ENCODE data around the gene HSD11B2.
A peak's percentile ranks its signal among the peaks of the same experiment; 100 is the strongest.

Gene HSD11B2

DNA sequence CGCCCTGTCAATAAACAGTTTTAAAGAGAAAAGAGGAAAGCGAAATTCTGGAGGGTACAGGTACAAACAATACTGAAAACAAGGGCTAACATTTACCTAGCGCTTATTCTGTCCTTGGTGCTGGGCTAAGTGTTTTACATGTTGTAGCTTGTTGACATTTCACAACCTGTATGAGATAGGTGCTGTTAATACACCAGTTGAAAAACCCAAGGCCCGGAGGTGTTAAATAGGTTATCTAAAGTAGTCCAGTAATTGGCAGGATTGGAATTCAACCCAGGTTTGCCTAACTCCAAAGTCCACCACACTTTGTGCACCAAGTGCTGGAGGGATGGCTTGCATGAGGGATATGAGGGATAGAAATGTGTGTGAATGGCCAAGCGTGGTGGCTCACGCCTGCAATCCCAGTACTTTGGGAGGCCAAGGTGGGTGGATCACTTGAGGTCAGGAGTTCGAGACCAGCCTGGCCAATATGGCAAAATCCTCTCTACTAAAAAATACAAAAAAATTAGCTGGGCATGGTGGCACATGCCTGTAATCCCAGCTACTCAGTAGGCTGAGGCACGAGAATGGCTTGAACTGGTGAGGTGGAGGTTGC lies 47.1 kb downstream of the HSD11B2 start:
- DNase-seq (ENCODE audit: low read depth in 2 of 2), result no peak

DNA sequence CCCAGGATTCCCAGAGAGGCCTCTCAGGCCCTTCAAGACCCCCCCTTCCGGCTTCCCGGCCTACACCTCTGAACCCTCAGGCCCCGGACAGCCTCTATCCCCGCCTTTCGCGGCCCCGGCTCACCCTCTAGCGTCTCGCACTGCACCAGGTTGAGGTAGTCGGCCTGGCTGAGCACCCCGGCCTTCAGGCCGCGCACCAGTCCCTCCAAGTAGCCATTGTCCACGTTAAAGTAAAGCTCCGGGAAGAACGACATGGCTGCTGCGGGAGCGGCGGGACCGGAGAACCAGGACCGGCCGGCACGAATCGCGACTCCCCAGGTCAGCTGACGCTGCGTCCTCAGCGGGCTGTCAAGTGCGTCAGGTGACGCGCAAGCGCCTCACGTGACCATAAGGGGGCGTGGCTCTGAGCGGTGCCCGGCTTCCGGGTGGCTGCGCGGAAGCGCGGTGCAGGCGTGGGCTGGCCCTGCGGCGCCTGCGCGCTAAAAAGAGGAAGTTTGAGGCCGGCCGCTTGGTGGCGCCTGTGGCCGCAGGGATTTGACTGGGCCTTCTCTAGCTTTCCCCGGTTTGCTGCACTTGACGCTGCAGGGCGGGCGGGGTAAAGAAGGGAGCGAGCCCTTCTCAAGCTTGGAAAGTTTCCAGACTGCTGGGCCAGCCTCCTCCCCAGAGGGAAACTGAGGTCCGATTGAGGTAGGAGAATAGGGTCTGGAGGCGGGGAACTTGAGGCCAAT lies 50.1 kb downstream of the HSD11B2 start, which contains the start of gene ATP6V0D1:
Gene ATP6V0D1 (minus strand): TSS at position 325 of the 728 bp plus-strand sequence. CDS start 71 bp downstream, at position 254.
- peak; percentile 97 to 99 for DNase-seq (ENCODE audit: low read depth in 2 of 2)

DNA sequence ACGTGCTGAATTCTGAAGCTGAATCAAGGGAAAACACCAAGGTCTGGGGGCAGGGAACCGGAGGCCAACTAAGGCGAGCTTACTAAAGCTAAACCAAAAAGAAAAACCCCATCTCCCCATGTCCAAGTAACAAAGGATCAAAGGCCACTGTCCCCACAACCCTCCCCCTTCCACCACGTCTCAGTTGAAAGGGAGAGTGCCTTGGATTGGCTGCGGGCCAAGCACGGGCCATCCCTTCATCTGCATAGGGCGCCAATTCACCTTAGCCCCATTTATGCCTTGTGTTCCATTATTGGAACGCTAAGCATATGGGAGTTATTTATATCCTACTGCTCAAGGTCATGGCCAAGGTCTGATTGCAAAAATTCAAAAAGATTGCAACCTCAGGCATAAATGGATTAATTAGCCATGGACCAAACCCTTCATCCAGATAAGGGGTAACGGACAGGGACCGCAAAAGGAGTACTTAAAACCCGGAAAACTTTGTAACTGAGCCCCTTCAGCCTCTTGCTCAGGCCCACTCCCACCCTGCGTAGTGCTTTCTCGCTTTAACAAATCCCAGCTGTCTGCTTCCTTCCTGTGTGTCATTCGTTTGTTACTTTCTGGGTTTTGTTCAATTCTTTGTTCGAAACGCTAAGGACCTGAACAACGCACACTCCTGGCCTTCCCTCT lies 50.8 kb downstream of the HSD11B2 start:
- DNase-seq (ENCODE audit: low read depth in 2 of 2), result no peak

DNA sequence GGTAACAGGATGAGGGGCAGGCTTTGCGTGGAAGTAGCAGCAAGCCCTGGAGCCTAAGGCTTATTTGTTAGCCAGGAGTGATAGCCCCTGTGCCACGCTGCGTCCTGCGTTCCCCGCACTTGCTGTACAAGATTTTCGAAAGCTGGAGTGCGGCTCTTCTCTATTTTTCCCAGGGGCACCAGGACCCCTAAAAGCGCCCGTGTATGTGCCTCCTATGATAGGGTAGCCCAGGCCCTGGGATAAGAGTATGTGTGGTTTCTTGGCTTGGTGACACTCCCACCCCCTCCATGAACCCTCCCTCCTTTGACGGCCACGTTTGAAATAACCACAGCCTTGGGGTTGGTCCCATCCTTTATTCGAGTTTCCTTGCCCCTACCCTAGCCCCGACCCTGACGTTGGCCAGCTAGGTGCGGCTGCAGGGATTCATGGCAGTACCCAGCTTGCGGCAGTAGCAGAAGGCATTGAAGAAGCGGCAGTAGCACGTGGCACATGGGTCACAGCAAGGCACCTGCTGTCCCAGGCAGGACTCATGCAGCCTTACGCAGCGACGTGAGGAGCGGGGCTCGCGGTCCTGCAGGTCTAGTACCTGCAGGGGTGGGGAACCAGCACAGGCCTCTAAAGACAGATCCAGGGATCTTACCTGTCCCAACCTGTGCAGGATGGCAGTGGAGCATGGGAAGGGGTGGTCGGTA lies 51.5 kb downstream of the HSD11B2 start:
- DNase-seq (ENCODE audit: low read depth in 2 of 2), result no peak

DNA sequence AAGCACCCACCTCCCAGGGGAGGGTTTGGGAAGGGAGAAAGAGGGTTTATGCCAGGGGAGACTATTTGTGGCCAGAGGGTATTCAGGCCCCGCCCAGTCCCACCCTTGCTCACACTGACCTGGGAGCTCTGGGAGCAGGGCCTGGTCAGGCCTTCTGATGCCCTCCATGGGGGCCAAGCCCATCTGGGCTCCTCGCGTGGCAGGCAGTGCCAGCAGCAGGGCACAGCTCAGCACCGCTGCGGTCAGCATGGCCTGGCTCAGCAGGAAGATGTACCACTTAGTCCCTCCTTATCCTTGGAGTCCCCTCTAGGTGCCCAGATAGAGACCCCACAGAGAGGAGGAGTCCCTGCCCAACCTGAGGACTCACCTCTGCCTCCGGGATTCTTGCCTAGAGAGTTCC lies 52.2 kb downstream of the HSD11B2 start, which contains the start of gene AGRP:
Gene AGRP (minus strand): TSS at position 398 of the 400 bp plus-strand sequence. CDS start 149 bp downstream, at position 249.
- DNase-seq (ENCODE audit: low read depth in 2 of 2), result no peak

DNA sequence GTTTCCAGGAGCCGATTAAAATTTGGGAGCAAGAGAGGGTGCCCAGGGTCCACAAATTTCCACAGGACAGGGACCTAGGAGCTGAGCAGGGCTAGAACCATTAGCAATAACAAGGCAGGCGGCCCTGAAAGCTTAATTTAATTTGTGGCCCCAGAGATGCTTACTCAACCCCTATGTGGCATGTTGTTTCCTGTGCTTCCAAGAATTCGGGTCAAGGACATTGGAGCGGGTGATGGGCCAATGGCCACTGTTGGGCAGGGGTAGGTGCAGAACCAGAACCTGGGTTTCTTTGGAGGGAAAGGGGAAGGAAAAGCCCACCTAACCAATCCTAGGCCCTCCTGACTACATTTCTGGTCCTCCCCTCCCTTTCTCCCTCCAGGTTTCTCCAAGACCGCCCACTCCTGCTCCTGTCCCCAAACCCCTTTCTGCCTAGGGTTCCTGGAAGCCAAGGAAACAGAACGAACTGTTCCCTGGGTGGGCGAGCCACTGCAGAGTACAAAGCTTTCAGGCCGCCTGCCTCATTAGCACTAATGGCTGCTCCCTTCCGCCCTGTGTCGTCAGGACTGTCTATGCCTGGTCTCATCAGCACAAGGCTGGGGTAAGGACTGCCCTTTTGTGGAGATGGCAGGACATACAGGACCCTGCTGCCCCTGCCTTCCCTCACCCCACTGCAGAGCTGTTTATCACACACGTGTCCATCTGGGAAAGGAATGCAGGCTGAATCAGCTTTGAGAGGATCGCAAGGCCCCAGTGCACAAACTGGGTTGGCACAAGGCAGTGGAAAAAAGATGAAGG lies 53.0 kb downstream of the HSD11B2 start:
- DNase-seq (ENCODE audit: low read depth in 2 of 2), result no peak

DNA sequence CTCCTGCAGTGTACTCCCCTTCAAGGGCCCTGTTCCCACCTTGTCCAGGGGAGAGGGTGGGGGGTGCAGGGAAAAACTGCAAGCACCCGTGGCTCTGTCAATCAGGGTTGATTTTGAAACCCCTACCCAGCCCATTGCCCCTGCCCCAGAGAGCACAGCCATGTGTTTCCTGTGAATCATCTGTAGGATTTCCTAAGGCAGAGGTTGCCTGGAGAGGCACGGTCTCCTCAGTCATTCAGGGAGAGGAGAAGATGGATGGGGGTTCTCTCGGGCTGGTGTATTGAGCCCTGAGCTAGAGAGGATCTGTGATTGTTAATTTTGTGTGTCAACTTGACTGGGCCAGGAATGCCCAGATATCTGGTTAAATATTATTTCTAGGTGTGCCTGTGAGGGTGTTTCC lies 55.9 kb downstream of the HSD11B2 start:
- DNase-seq (ENCODE audit: low read depth in 2 of 2), result no peak
